ENCODE data around the gene BSCL2. TPM values are rescaled to one million over a fixed set of nuclear protein-coding genes. Genes with fewer than 3 reads are reported as not detected.
A peak's percentile ranks its signal among the peaks of the same experiment; 100 is the strongest.

BSCL2 gene
- total and polyA plus RNA-seq, 2 donors (not counting 1 experiment from before 2014, with no cell fraction given): 38.5 to 56.3 TPM

- H3K4me2 ChIP-seq (replicated peaks; ENCODE audit: low read depth, low read length, poor library complexity, severe bottlenecking): no peak overlapping the region
- H3K36me3 ChIP-seq (replicated peaks in 1 of 2; ENCODE audit: control extremely low read depth in 1 of 2, control insufficient read depth in 1 of 2, extremely low read depth in 1 of 2, insufficient read depth in 2 of 2, low read length in 1 of 2): peaks cover 2 to 61% of the 10 kb centered on the region in 2 experiments
- DNase-seq (no peak), ATAC-seq (ENCODE audit: low read depth) (no peak)
- no peak overlapping the region for H3K9ac ChIP-seq (ENCODE audit: low read length)
- Mint-ChIP-seq H3K9me3 (ENCODE audit: insufficient read depth) (no peaks in the 10 kb centered on the region), H3K27ac (peak overlapping the region; percentile 64), H3K27me3 (no peaks in the 10 kb centered on the region), H3K4me3 (no peak overlapping the region), H3K4me1 (peaks cover 43% of the 10 kb centered on the region)
- 100% methylated on average over 1 of the region's 6 CpGs for WGBS (ENCODE audit: insufficient coverage)
- POLR2A ChIA-PET: interaction anchor here (0.6 to 1.0 kb wide), 2 partner anchors 129 to 140 kb away, joined by 3 to 4 read pairs; no protein-coding TSS in a partner anchor
- intact Hi-C loops (cut with micrococcal nuclease): no loop called here
- H3K27ac ChIP-seq (ENCODE audit: low read length in 2 of 2): peak overlapping the region in 1 of 2 donors; percentile 51
- peaks cover 6% of the 10 kb centered on the region for H4K20me1 ChIP-seq (ENCODE audit: control insufficient read depth, insufficient read depth, low read length, poor library complexity, severe bottlenecking)
- peaks cover 42% of the 10 kb centered on the region for H3K79me2 ChIP-seq (ENCODE audit: control insufficient read depth, insufficient read depth, low read length)
- CTCF ChIA-PET: no interaction called here
- H2AFZ ChIP-seq (ENCODE audit: insufficient read depth, low read depth, low read length, poor library complexity, severe bottlenecking): no peak overlapping the region
- no peaks in the 10 kb centered on the region for H3K27me3 ChIP-seq (replicated peaks in 1 of 4; ENCODE audit: control extremely low read depth in 1 of 4, control insufficient read depth in 3 of 4, insufficient read depth in 4 of 4, low read length in 3 of 4)
- TF ChIP-seq EZH2 (IDR thresholded peaks at IDR 0.05; ENCODE audit: borderline replicate concordance, insufficient read depth, low read depth, low read length, poor library complexity, severe bottlenecking): no peak
- TF ChIP-seq CTCF (IDR thresholded peaks at IDR 0.05): no peak
- peaks cover 22 to 33% of the 10 kb centered on the region in 2 donors for H3K4me1 ChIP-seq (ENCODE audit: control insufficient read depth in 2 of 2, insufficient read depth in 2 of 2, low read length in 2 of 2)
- no peak overlapping the region for H3K4me3 ChIP-seq (ENCODE audit: control extremely low read depth in 1 of 5, extremely low read depth in 1 of 5, insufficient read depth in 1 of 5, low read depth in 2 of 5, low read length in 4 of 5)
- H3K9me3 ChIP-seq (ENCODE audit: control extremely low read depth in 1 of 3, control insufficient read depth in 2 of 3, insufficient read depth in 1 of 3, low read length in 2 of 3): no peaks in the 10 kb centered on the region
These were observed 5.1 kb upstream of the BSCL2 start for GRCh38 chr11:62712276-62712812.

- no peak for DNase-seq
- H3K27ac Mint-ChIP-seq: peak overlapping the region; percentile 95
- peaks cover 39 to 52% of the 10 kb centered on the region in 2 donors for H3K4me1 ChIP-seq (ENCODE audit: control insufficient read depth in 2 of 2, insufficient read depth in 2 of 2, low read length in 2 of 2)
- no peak for TF ChIP-seq CTCF (IDR thresholded peaks at IDR 0.05)
- TF ChIP-seq EZH2 (IDR thresholded peaks at IDR 0.05; ENCODE audit: borderline replicate concordance, insufficient read depth, low read depth, low read length, poor library complexity, severe bottlenecking): no peak
- no peak for ATAC-seq (ENCODE audit: low read depth)
- H3K4me2 ChIP-seq (replicated peaks; ENCODE audit: low read depth, low read length, poor library complexity, severe bottlenecking): peak overlapping the region; percentile 95
- ChIA-PET CTCF (interaction anchor here (1.0 to 1.4 kb wide), 3 partner anchors 38 to 116 kb away, joined by 3 read pairs; partner anchors contain the start of genes C11orf98, CSKMT and UQCC3), POLR2A (interaction anchor here (0.6 to 6.5 kb wide), 17 partner anchors 17 to 171 kb away, joined by 3 to 66 read pairs (median 9); partner anchors contain the start of genes C11orf98, CSKMT, HNRNPUL2 and INTS5)
- peak overlapping the region; percentile 18 to 91 (median 73) for H3K4me3 ChIP-seq (ENCODE audit: control extremely low read depth in 1 of 5, extremely low read depth in 1 of 5, insufficient read depth in 1 of 5, low read depth in 2 of 5, low read length in 4 of 5)
- H3K27ac ChIP-seq (ENCODE audit: low read length in 2 of 2): peak overlapping the region; percentile 90 to 93
- intact Hi-C loops (cut with micrococcal nuclease): no loop called here
- H3K4me3 Mint-ChIP-seq: peak overlapping the region; percentile 92
- WGBS (ENCODE audit: insufficient coverage): 69% methylated on average over 7 of the region's 7 CpGs
- no peaks in the 10 kb centered on the region for H3K9me3 ChIP-seq (ENCODE audit: control extremely low read depth in 1 of 3, control insufficient read depth in 2 of 3, insufficient read depth in 1 of 3, low read length in 2 of 3)
- no peaks in the 10 kb centered on the region for H3K27me3 Mint-ChIP-seq
- H3K79me2 ChIP-seq (ENCODE audit: control insufficient read depth, insufficient read depth, low read length): peaks cover 25% of the 10 kb centered on the region
- H4K20me1 ChIP-seq (ENCODE audit: control insufficient read depth, insufficient read depth, low read length, poor library complexity, severe bottlenecking): no peaks in the 10 kb centered on the region
- peak overlapping the region; percentile 89 for H3K9ac ChIP-seq (ENCODE audit: low read length)
- H3K36me3 ChIP-seq (replicated peaks in 1 of 2; ENCODE audit: control extremely low read depth in 1 of 2, control insufficient read depth in 1 of 2, extremely low read depth in 1 of 2, insufficient read depth in 2 of 2, low read length in 1 of 2): peaks cover 0 to 38% of the 10 kb centered on the region in 2 experiments
- peak overlapping the region; percentile 99 for H2AFZ ChIP-seq (ENCODE audit: insufficient read depth, low read depth, low read length, poor library complexity, severe bottlenecking)
- peaks cover 65% of the 10 kb centered on the region for H3K4me1 Mint-ChIP-seq
- no peaks in the 10 kb centered on the region for H3K9me3 Mint-ChIP-seq (ENCODE audit: insufficient read depth)
- H3K27me3 ChIP-seq (replicated peaks in 1 of 4; ENCODE audit: control extremely low read depth in 1 of 4, control insufficient read depth in 3 of 4, insufficient read depth in 4 of 4, low read length in 3 of 4): no peaks in the 10 kb centered on the region
These were observed 2.7 kb upstream of the BSCL2 start for GRCh38 chr11:62710001-62710345.
